Measurements from ENCODE around the gene GSE1. TPM values are rescaled to one million over a fixed set of nuclear protein-coding genes. Genes with fewer than 3 reads are reported as not detected.
A peak's percentile ranks its signal among the peaks of the same experiment; 100 is the strongest.

Gene GSE1
- total RNA-seq, 1 donor from 2014 or later: 87.2 TPM

GRCh38 chr16:85615014-85615851 is 2.1 kb downstream of the GSE1 start:
- H3K9me3 ChIP-seq: no peaks in the 10 kb centered on the region
- TF ChIP-seq CTCF (IDR thresholded peaks at IDR 0.05): no peak
- ATAC-seq (peak; percentile 47), DNase-seq (peak; percentile 96)
- H3K4me3 ChIP-seq: peak overlapping the region; percentile 73
- peak overlapping the region; percentile 92 for H3K27ac ChIP-seq
- intact Hi-C loops (cut with DNase I): no loop called here
- no peaks in the 10 kb centered on the region for H3K36me3 ChIP-seq
- peaks cover 54% of the 10 kb centered on the region for H3K4me1 ChIP-seq
- no peaks in the 10 kb centered on the region for H3K27me3 ChIP-seq

- peak; percentile 90 for DNase-seq
- TF ChIP-seq CTCF (IDR thresholded peaks at IDR 0.05): peak; percentile 83
- Histone ChIP-seq H3K27me3 (no peaks in the 10 kb centered on the region), H3K27ac (peak overlapping the region; percentile 92), H3K9me3 (no peaks in the 10 kb centered on the region), H3K4me3 (peak overlapping the region; percentile 73), H3K36me3 (no peaks in the 10 kb centered on the region), H3K4me1 (peaks cover 46% of the 10 kb centered on the region)
- peak; percentile 46 for ATAC-seq
- intact Hi-C loops (cut with DNase I): no loop called here
Measured at GRCh38 chr16:85615852-85616606, 2.9 kb downstream of the GSE1 start.

- H3K27ac ChIP-seq: peak overlapping the region; percentile 92
- H3K4me1 ChIP-seq: peaks cover 45% of the 10 kb centered on the region
- DNase-seq: peak; percentile 80
- intact Hi-C loops (cut with DNase I): no loop called here
- no peaks in the 10 kb centered on the region for H3K27me3 ChIP-seq
- no peaks in the 10 kb centered on the region for H3K36me3 ChIP-seq
- TF ChIP-seq CTCF (IDR thresholded peaks at IDR 0.05): no peak
- peak; percentile 2 for ATAC-seq
- H3K9me3 ChIP-seq: no peaks in the 10 kb centered on the region
- peak overlapping the region; percentile 23 for H3K4me3 ChIP-seq
Measured at GRCh38 chr16:85616607-85617321, 3.6 kb downstream of the GSE1 start.

- no peak for TF ChIP-seq CTCF (IDR thresholded peaks at IDR 0.05)
- Histone ChIP-seq H3K9me3 (no peaks in the 10 kb centered on the region), H3K36me3 (no peaks in the 10 kb centered on the region), H3K4me1 (peaks cover 39% of the 10 kb centered on the region), H3K27me3 (no peaks in the 10 kb centered on the region), H3K4me3 (no peak overlapping the region), H3K27ac (no peak overlapping the region)
- DNase-seq: no peak
- intact Hi-C loops (cut with DNase I): no loop called here
- no peak for ATAC-seq
Measured at GRCh38 chr16:85617948-85618347, 4.8 kb downstream of the GSE1 start.

GRCh38 chr16:85618521-85618920 is 5.4 kb downstream of the GSE1 start:
- TF ChIP-seq CTCF (IDR thresholded peaks at IDR 0.05): no peak
- H3K27ac ChIP-seq: no peak overlapping the region
- H3K4me3 ChIP-seq: no peak overlapping the region
- ATAC-seq (no peak), DNase-seq (no peak)
- no peaks in the 10 kb centered on the region for H3K27me3 ChIP-seq
- intact Hi-C loops (cut with DNase I): no loop called here
- H3K9me3 ChIP-seq: no peaks in the 10 kb centered on the region
- H3K4me1 ChIP-seq: peaks cover 39% of the 10 kb centered on the region
- no peaks in the 10 kb centered on the region for H3K36me3 ChIP-seq

All from upper lobe of right lung (tissue), 1 donor.